GM10248 (cell line): ENCODE data around the gene EXOC3L1.

Experiments used
- CTCF ChIA-PET: fragments of 300-600 bp; sonication (Branson Sonifier 250); formaldehyde crosslinking; extraction: SDS; loops from one replicate; lab custom pipeline; 2021; ENCODE audit warnings: antibody characterized with exemption; lab: Yijun Ruan, JAX
- POLR2A ChIA-PET: fragments of 350-650 bp; sonication (Branson Sonifier 250); formaldehyde crosslinking; extraction: SDS; loops from one replicate; lab custom pipeline; 2020; ENCODE audit warnings: antibody characterized with exemption; lab: Yijun Ruan, JAX
- DNase-seq: peaks from one replicate; pipeline ENCODE4 v3.0.0; 2012; ENCODE audit errors: extremely low spot score
- CTCF ChIP-seq: IDR thresholded peaks from 2 replicates; pipeline ENCODE4 v1.5.1; 2012; ENCODE audit warnings: mild to moderate bottlenecking, low read depth; ENCODE audit errors: extremely low read depth, missing control alignments, control extremely low read depth

The EXOC3L1 gene

GRCh38 chr16:67148221-67148620, 41.7 kb downstream of the EXOC3L1 start:
- ChIA-PET POLR2A (no interaction called here), CTCF (interaction anchor here (1.2 to 1.5 kb wide), 2 partner anchors 19 to 130 kb away, joined by 3 to 4 read pairs; no protein-coding TSS in a partner anchor)
- TF ChIP-seq CTCF = no peak
- DNase-seq = no peak

GRCh38 chr16:67147437-67148140, 42.3 kb downstream of the EXOC3L1 start:
- ChIA-PET POLR2A (interaction anchor here (0.6 kb wide), 1 partner anchor 9 kb away, joined by 6 read pairs; no protein-coding TSS in a partner anchor), CTCF (interaction anchor here (0.9 to 1.2 kb wide), 2 partner anchors 8 to 187 kb away, joined by 3 to 5 read pairs; partner anchors contain the start of gene CES3)
- TF ChIP-seq CTCF = no peak
- no peak for DNase-seq

- ChIA-PET POLR2A (interaction anchor here (0.6 kb wide), 1 partner anchor 8 kb away, joined by 6 read pairs; no protein-coding TSS in a partner anchor), CTCF (interaction anchor here (0.9 to 1.2 kb wide), 2 partner anchors 9 to 186 kb away, joined by 3 to 5 read pairs; partner anchors contain the start of gene CES3)
- no peak for DNase-seq
- peak; percentile 19 for TF ChIP-seq CTCF
Measured at GRCh38 chr16:67146523-67147357, 43.2 kb downstream of the EXOC3L1 start.

- DNase-seq = no peak
- ChIA-PET CTCF (interaction anchor here (1.2 to 7.5 kb wide), 2 partner anchors 8 to 128 kb away, joined by 3 to 71 read pairs; no protein-coding TSS in a partner anchor), POLR2A (no interaction called here)
- TF ChIP-seq CTCF = no peak
Measured at GRCh38 chr16:67145746-67146145, 44.2 kb downstream of the EXOC3L1 start.

- POLR2A ChIA-PET = no interaction called here
- no peak for DNase-seq
- TF ChIP-seq CTCF = no peak
- CTCF ChIA-PET = interaction anchor here (1.2 to 7.5 kb wide), 3 partner anchors 9 to 127 kb away, joined by 3 to 71 read pairs (median 3); no protein-coding TSS in a partner anchor
Measured at GRCh38 chr16:67144943-67145342, 45.0 kb downstream of the EXOC3L1 start.

- no peak for DNase-seq
- no peak for TF ChIP-seq CTCF
- ChIA-PET CTCF (interaction anchor here (0.9 to 7.5 kb wide), 6 partner anchors 9 to 144 kb away, joined by 3 to 71 read pairs (median 4); no protein-coding TSS in a partner anchor), POLR2A (no interaction called here)
Measured at GRCh38 chr16:67142342-67142741, 47.6 kb downstream of the EXOC3L1 start.
